A549 (cell line): Measurements from ENCODE around the gene MYO1B.

Experiments
- CHD2 ChIP-seq: fragments of 150-350 bp; IDR thresholded peaks from 2 replicates; pipeline ENCODE4 v1.6.1; 2014; ENCODE audit warnings: low read length; ENCODE audit not compliant: partially characterized antibody
- EP300 ChIP-seq, 2 experiments: fragments of >200 bp; sonication (Bioruptor Twin); formaldehyde crosslinking; IDR thresholded peaks; 2 replicates in 1 of 2; 3 replicates in 1 of 2; pipeline ENCODE4 v1.6.1; 2016 to 2017
- JUNB ChIP-seq: fragments of >200 bp; sonication (Bioruptor Twin); formaldehyde crosslinking; IDR thresholded peaks from 2 replicates; pipeline ENCODE4 v1.6.1; 2016
- MYC ChIP-seq: IDR thresholded peaks from 2 replicates; pipeline ENCODE4 v1.6.1; 2012; ENCODE audit warnings: mild to moderate bottlenecking, inconsistent platforms, low read length, improper control_type of control experiment, borderline replicate concordance
- POLR2A ChIP-seq: IDR thresholded peaks from 2 replicates; pipeline ENCODE4 v1.6.1; 2012; ENCODE audit warnings: mild to moderate bottlenecking, low read length
- USF2 ChIP-seq: fragments of 450-650 bp; IDR thresholded peaks from 2 replicates; pipeline ENCODE4 v1.6.1; 2014; ENCODE audit warnings: antibody characterized with exemption
- TF ChIP-seq, protein P1 (sequence below): fragments of >200 bp; sonication (Bioruptor Twin); formaldehyde crosslinking; IDR thresholded peaks from 3 replicates; pipeline ENCODE4 v1.5.1; 2016

DNA sequence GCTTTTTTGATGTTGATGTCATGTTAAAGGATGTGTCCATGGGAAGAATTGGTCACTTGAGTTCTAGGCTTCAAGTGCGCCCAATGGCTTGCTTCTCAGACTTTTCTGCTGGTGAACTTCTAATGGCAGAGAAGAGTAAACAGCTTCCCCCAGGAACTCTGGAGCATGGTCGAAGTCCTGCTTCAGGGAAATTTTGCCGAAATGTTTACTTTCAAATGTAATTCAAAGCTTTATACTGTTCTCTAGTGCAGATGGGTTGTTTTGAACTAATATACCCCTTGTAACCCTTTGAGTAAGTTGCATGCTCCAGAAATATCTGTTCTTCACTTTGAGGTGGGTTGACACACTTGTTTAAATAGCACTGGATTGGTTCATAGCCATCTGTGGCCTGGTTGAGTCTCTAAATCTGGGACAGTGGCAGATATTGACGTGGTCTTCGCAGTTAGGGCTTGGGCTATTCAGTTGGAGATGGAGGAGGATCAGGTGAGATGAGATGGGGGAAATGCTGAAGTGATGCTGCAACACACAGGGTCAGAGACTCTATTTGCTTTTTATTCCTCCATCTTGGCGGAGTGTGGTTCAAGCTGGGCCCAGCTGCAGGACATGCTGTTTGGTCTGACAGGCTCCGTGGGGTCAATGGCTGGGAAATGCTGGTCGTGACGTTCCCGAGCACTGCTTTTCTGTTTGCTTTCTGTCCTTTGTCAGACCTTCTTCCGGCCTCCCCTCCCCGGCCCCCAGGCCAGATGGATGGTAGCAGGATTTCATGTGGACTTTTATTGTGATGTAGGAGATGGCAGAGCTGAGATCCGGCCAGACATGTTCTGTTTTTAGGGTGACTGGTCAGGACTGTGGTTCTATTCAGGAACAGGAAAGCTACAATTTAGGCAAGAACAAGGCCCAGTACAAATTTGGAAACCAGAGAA is 35.9 kb downstream of the MYO1B start:
- TF ChIP-seq, protein P1, sequence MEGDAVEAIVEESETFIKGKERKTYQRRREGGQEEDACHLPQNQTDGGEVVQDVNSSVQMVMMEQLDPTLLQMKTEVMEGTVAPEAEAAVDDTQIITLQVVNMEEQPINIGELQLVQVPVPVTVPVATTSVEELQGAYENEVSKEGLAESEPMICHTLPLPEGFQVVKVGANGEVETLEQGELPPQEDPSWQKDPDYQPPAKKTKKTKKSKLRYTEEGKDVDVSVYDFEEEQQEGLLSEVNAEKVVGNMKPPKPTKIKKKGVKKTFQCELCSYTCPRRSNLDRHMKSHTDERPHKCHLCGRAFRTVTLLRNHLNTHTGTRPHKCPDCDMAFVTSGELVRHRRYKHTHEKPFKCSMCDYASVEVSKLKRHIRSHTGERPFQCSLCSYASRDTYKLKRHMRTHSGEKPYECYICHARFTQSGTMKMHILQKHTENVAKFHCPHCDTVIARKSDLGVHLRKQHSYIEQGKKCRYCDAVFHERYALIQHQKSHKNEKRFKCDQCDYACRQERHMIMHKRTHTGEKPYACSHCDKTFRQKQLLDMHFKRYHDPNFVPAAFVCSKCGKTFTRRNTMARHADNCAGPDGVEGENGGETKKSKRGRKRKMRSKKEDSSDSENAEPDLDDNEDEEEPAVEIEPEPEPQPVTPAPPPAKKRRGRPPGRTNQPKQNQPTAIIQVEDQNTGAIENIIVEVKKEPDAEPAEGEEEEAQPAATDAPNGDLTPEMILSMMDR, result no peak
- TF ChIP-seq CHD2, result no peak
- no peak for TF ChIP-seq POLR2A
- TF ChIP-seq EP300 (IDR thresholded peaks at IDR 0.05), result no peak
- TF ChIP-seq JUNB, result no peak
- no peak for TF ChIP-seq MYC
- TF ChIP-seq USF2, result no peak
